HG03139 (cell line): ENCODE results near the gene APOL3.
"Not testable (repeated sequence)": the region's sequence is repeated elsewhere in the genome, so short reads cannot be mapped to it uniquely, and the experiment has no call there.

ENCODE experiments used
- ATAC-seq: cut with Tn5 transposase; IDR thresholded peaks from one replicate; pipeline ENCODE4 v1.9.1; 2021; ENCODE audit not compliant: unreplicated experiment

Gene APOL3

DNA sequence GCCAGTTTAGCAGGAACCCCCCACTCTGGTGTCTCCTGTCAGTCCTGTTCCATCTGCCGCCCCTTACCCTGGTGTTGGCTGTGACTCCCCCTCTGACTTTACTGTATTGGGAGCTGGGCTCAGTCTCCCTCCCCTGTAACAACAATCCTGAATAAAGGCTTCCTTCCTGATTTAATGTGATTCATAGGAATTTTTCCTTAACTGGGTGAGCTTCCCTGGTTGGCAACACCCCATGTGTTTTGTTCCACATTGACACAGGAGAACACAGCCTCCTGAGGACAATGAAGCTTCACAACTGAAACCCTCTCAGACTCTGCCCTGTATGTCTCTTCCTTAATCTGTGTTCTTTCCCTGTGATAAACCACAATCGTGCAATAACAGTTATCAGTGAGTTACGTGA lies 32.6 kb upstream of the APOL3 start:
- no peak for ATAC-seq

DNA sequence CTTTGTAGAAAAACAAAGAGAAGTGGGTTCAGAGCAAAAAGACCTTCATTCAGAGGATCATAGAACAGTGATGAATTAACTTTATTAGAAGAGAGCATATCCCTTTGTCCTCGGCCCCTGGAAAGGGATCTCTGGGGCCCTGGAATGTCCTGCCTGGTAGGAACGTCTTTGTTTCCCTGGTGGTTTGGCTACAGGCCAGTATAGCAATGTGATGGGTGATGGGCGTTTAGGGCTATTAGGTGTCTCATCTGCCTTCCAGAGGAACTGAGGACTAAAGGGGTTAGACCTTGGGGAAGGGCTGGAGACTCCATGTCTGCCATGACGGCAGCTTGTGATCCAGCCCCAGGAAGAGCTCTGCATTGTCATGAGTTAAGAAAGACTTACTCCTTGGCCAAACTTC lies 32.0 kb upstream of the APOL3 start:
- no peak for ATAC-seq

DNA sequence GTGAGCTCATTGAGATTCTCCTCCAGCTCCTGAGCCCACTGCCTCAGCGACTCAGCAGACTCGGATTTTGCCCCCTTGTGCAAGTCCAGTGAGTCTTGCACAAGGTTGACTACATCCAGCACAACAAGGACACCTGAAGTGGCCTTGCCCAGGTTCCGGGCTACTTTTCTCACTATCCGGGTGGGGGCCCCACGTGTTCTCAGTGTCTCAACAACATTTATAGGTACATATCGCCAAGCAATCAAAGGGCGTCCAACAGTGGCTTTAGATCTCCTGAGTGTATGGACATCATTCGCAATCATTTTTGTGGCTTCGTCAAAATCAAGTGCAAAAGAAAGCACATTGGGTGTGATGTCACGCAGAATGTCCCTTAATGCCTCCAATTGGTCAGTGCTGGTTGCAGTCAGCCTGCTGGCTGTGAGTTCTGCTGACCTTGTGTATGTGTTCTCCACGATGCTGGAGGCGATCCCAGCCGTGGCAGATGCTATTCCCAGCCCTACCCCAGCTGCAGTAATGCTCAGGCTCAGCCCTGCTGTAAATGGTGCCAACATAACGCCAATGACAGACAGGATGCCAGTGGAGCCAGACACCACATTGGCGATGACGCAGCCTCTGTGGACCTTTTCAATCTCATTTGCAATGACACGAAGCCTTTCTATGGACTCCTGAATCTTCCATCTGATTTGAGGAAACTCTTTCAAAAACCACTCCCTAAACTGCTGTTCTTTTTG lies 30.7 kb upstream of the APOL3 start:
- no peak for ATAC-seq

DNA sequence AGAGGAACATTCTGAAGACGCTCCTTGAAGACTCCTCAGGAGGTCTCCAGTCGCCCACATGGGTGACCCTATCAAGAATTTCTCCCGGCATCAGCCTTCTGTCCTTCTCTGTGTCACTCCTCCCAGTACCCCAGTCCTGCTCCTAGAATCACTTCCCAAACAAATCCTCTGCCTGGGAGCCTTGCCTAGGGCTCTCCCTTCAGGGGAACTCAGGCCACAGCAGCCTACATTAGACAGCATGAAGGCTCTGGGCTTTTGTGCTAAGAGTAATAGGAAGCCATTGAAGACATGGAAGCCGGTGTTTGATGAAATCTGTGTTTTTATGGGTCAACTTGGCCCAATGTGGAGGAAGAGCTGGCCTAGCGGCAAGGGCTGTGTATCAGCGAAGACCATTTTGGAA lies 27.3 kb upstream of the APOL3 start:
- not testable (repeated sequence) for ATAC-seq

DNA sequence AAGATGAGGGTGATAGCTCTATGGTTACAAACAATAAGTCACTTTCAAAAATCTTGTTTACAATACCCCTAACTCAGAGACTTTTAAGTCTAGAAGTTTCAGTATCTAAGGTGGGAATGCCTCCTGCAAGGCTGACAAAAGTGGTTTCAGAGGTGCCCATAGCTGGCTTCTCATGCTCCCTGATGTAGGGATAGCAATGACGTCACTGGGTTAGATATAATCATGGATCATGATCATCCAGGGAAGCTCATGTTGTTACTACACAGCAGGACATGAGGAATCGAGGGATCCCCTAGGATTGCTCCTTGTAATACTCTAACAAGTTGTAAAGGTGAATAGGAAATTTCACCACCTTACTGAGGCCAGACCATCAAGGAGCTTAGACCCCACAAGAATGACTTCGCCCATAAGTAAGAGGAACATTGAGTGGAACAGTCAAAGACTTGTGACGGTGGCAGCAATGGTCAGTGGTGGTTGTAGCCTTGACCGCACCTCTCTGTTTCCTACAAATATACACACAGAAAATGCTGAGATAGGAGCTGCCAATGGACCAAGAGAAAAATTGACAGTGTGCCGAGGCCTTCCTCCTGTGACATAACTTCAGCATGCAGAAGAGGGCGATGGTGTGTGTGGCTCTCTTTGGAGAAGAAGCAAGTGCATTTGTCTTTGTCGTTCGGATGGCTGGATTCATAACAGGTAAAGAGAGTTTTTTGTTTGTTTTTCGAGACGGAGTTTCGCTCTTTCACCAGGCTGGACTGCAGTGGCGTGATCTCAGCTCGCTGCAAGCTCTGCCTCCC lies 25.5 kb upstream of the APOL3 start:
- ATAC-seq: no peak

DNA sequence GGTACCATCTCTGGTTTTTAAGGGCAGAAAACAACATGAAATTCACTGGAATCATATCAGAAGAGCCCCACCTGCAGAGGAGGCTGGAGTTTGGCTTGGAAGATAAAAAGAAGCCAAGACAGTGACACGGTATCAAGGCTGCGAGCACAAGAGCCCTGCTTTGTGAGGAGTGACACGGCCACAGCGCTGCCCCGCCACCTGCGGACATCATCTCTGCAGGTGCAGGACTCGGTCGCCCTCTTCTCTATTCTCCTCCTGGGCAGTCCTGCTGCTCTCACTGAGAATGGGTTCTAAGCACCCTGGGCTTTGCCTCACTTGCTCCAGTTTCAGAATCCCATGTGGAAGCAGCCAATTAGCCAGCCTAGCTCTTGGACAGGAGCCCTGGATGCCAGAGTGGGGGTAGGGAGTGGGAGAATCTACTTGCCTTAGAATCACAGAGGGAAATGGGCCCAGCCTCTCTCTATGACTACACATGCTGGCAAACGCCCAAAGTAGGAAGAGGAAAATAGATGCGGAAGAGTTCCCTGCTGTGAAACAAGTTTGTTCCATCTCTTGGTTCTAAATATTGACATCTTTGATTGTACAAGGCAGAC lies 24.0 kb upstream of the APOL3 start:
- no peak for ATAC-seq

DNA sequence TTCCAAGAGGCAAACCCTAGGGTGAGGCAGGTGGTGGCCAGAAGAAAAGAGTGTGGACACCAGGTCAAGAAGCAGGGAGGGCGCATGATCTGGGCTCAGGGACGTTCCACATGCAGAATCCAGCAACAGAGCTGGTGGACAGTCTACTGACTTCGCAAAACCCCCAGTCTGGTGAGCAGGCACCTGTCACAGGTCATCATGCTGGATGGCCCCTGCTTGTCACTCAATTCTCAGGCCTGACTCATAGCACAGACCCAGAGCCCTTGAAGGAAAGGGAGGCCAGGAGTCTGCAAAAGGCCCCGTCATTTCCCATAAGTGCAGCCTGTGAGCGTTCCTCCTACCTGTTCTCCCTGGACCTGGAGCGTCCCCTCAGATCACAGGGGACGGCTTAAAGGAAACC lies 22.9 kb upstream of the APOL3 start:
- no peak for ATAC-seq

DNA sequence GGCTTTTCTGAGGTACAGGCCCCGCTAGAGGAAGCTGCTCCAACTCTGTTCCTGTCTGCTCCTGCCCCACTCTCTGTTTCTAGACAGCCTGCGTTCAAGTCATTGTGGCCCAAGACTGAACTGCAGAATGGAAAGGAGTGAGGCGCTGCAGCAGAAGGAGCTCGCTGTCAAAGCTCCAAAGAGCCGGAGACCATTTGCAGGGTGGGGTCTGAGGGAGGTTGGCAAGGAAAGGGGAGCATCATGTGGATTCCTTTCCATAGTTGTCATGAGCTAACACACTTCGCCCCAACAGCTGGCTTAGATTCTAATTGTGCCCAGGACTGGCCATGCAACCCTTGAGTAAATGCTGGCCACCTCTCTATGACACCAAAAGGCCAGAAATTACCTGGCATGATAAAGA lies 22.3 kb upstream of the APOL3 start:
- ATAC-seq: no peak

DNA sequence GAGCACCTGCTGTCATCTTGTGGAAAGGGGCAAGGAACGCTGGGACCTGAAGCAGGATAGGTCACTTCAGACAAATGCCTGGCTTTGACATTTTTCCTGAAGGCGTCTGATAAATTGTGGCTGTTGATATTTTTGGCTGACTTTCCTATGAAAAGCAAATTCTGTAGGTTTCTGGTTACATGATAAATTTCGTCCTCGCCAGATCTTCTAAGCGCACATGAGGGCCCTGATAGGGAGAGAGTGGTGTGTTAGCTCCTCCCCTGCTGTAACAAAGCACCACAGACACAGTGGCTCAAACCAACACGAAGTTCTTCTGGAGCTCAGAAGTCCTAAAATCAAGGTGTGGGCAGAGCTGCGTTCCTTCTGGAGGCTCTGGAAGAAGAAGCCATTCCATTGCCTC lies 21.5 kb upstream of the APOL3 start:
- no peak for ATAC-seq

DNA sequence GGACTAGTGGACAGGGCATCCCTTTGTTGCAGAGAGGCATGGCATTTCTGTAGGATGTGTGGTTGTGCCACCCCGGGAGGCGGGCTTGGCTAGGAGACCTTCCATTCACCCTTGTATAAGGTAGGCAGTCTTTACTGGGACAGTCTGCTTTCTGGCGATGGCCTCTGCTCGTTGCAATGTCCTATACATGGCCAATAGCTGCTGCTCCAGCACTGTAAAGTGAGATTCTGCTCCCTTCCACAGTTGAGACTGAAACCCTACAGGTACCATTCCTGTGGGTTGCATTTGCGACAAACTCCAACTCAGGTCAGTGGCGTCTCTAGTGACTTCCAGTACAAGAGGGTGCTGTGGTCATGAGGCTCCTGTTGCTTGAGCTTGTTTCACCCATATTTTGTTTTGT lies 20.4 kb upstream of the APOL3 start:
- no peak for ATAC-seq

DNA sequence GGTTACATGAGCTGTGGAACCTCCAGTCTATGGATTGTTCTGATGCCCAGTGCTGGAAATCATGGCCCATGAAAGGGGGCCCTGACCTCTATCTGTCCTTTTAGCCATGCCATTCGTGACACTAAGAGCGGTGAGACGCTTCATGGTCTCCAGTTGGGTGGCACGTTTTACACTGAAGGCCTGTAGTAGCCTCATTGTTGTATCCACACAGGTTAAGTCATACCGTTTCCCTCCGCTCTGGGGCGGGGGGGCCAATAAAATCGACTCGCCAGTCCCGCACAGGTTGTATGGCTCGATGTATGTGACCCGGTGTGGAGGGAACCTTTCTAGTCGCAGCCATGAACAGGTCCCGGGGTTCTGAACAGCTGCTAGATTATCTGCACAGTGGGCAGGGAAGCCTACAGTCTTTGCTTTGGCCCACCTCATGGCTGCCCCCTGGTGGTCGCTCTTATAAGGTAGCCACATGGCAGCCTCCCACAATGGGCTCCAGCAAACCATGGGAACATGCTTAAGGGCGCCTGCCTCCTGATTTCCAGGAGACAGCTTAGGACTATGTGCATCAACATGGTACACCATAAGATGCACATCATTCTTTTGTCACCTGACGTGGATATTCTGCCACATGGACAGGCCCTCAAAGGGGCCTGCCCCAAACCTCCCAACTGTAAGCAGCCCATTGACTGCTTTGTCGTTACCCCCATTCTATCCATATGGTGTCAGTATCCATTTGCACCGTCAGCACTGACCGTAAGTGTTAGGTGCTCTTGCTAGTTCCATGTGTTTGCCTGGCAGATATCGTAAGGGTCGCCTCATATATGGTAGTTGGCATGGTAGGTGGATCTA lies 19.7 kb upstream of the APOL3 start:
- no peak for ATAC-seq

DNA sequence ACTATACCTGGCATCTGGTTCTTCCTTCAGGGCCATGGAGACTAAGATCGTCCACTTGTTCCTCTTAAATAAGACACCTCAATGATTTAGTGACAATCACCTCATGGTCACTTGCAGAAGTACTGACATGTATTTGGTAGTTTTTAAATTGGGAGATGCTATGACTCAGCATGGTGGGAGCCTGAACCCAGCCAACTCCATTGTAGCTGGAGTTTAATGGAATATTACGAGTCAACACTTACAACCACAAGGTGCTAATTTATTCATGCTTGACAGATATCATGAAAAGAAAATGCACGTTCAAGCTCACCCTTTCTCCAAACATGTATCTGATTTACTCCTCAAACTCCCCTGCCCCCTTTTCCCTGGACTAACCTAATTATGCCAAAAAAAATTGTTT lies 16.6 kb upstream of the APOL3 start:
- no peak for ATAC-seq

DNA sequence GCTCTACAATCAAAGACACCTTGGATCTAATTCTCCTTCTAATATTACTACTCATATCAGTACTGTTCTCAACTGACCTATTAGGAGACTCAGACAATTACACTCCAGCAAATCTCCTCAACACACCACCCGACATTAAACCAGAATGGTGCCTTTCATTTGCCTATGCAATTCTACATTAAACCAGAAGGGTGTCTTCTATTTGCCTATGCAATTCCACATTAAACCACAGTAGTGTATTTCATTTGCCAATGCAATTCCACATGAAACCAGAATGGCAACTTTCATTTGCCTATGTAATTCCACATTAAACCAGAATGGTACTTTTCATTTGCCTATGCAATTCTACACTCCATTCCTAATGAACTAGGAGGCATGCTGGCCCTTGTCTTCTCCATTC lies 15.3 kb upstream of the APOL3 start:
- ATAC-seq: no peak

DNA sequence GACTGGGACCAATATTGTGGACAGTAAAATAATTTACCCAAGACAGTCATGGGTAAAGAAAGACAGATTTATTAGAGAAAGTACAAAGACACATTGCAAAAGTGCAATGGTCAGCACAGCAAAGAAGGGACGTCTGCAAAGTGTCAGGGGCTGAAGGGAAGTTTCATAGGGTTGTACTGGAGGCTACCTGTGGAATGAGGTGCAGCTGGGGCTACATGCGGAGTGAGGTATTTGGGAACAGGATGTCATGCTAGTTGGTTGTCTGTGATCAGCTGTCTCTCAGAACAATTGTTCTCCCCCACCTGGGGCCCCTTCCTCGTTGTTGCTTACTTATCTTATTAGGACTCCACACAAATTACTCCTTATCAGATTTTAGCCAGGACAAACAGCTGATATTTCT lies 11.4 kb upstream of the APOL3 start:
- ATAC-seq: no peak

DNA sequence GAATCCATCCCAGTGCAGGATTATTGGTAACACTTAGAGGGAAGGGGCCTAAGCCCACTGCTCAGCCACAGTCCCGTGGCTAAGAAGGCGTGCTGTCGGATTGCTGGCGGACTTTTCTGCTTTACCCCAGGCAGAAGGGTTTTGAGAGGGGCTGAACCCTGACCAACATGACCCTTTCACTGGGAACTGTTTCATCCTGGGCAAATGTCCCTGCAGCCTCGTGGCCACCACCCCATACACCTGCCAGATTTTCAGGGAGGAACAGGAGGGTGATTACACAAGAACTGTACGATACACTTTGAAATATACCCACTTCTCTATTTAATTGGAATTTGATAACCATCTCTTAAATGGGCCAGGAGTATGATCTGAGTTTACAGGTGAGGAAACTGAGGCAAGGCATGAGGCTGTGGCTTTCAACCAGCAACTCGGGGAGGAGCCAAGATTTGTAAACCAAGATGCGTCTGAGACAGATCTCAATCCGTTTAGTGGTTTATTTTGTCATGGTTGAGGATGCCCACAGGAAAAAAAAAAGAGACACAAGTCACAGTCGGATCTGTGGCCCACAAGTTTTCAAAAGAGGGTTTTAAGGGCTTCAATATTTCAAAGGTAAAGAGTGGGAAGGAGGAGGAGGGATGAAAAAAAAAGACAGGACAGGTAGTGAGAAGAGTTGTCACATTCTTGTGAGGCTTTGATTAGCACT lies 6.1 kb upstream of the APOL3 start:
- ATAC-seq: no peak

DNA sequence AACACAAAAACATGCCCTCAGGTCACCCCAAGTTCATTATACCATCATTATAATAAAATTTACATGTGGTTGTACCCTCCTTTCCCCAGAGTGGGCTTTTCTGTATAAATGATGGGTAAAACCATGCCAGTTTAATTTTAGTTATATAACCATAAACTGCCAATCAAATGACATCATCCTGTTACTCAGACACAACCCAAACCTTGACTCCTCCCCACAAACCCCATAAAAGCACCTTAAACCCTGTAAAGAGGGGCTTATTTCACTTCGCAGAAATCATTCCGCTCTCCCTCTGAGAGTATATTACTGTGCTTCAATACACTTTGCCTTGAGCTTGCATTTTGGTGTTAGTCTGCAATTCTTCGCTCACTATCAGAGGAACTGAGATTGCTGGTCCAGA lies 5.5 kb upstream of the APOL3 start:
- ATAC-seq: no peak

DNA sequence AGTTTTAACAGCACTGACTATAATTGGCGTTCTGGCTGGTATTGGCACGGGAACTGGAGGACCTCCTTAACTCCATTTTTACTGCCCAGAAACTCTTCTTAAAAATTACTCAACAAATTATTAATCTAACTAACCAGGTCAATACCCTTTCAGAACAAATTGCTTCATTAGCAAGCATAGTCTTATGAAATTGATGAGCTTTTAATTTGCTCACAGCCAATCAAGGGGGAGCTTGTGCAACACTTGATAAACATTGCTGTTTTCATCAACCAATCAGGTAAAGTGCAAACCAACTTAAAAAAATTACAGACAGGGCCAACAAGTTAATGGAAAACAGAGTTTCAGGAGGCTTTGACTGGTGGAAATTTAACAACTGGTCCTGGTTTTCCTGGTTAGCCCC lies 4.6 kb upstream of the APOL3 start:
- no peak for ATAC-seq

DNA sequence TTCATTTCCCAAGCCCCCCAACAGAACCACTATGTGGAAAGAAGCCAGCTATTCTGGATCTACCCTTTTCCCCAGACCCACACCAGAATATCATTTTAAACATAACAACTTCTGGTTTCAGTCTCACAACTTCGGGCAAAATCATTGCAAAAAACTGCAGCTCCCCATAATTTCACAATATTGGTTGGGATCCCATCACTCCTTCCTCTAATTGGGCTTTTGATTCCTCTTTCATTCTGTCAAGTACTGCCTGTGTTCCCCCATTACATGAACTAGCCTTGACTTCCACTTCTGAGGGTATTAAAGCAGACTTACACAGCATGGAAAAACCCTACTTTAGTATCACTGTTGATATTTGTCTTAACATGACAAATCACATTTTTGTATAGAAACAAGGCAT lies 4.1 kb upstream of the APOL3 start:
- ATAC-seq: no peak

DNA sequence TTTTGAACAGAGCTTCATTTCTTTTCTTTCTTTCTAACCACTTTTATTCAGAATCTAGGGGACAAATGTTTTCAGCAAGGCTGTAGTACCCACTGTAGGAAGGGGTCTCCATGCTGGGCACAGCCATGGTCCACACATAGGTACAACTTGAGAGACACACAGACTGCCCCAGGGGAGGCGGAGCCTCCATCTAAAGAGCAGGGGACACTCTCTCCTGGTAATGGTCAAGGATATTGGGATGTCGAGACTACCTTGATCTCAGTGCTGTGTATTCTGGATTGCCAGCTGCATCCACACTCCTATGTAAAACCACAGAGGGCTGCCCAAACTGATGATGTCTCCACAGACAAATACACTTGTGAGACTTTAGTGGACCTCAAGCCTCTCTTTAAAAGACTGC lies 2.9 kb upstream of the APOL3 start:
- no peak for ATAC-seq

DNA sequence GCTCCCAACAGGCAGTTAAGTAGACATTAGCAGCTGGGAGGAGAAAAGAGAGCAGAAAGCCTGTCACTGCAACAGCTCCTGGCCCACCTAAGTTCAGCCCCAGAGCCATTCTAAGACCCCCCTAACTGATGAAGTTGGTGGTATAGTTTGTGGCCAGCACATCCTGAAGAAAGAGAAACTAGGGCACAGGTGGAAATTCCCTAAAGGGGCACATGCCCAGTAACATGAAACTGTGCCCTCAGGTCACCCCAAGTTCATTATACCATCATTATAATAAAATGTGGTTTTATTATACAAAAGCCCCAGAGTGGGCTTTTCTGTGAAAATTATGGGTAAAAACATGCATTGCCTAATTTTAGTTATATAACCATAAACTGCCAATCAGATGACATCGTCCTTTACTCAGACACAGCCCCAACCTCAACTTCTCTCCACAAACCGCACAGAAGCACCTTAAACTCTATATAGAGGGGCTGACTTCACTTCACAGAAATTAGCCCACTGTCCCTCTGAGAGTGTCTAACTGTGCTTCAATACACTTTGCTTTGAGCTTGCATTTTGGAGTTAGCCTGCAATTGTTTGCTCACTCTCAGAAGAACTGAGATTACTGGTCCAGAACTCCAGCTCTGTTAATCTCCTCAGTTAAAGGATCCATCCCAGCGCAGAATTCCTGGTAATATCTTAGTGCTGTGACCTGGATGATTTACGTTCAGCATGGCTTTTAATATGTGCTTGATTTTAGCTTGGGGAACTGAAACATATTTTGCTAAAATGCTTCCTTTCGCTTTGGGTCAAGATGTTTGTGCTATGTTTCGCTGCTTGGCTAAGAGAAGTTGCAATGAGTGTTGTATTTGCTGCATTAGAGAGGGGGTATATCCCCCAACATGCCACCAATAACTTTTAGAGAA lies 1.8 kb upstream of the APOL3 start:
- no peak for ATAC-seq
